Stimulated activated naive B cell treated with anti-CD40 and anti-IgM and Interleukin-4, amounts not matched to agents 10 μg/mL and 1 μg/mL and 100 μg/mL, for 72 hours (primary cell): ENCODE results near the gene CNFN.

Experiments used
- ATAC-seq, 2 donors: fragments of 150-1000 bp; cut with Tn5 transposase; replicated peaks; 2 replicates each; pipeline ENCODE4 v1.10.0; 2021; ENCODE audit warnings: moderate library complexity in 1 of 2
- DNase-seq: peaks from one replicate; pipeline ENCODE4 v3.0.0; 2021
- H3K27ac Mint-ChIP-seq: one replicate; pipeline ENCODE4 v1.8.0; 2022; ENCODE audit warnings: mild to moderate bottlenecking, mixed read lengths
- H3K27me3 Mint-ChIP-seq, 2 donors: one replicate each; pipeline ENCODE4 v1.8.0; 2022; ENCODE audit warnings: mixed read lengths in 2 of 2
- H3K36me3 Mint-ChIP-seq, 2 donors: one replicate each; pipeline ENCODE4 v1.8.0; 2022; ENCODE audit warnings: mixed read lengths in 2 of 2, mild to moderate bottlenecking in 1 of 2
- H3K4me1 Mint-ChIP-seq, 2 donors: one replicate each; pipeline ENCODE4 v1.8.0; 2022; ENCODE audit warnings: mixed read lengths in 2 of 2, mild to moderate bottlenecking in 1 of 2
- H3K4me3 Mint-ChIP-seq, 2 donors: one replicate each; pipeline ENCODE4 v1.8.0; 2022; ENCODE audit warnings: mild to moderate bottlenecking in 2 of 2, mixed read lengths in 2 of 2, moderate library complexity in 1 of 2
- H3K9me3 Mint-ChIP-seq, 2 donors: one replicate each; pipeline ENCODE4 v1.8.0; 2022; ENCODE audit warnings: mixed read lengths in 2 of 2, mild to moderate bottlenecking in 1 of 2

The CNFN gene

DNA sequence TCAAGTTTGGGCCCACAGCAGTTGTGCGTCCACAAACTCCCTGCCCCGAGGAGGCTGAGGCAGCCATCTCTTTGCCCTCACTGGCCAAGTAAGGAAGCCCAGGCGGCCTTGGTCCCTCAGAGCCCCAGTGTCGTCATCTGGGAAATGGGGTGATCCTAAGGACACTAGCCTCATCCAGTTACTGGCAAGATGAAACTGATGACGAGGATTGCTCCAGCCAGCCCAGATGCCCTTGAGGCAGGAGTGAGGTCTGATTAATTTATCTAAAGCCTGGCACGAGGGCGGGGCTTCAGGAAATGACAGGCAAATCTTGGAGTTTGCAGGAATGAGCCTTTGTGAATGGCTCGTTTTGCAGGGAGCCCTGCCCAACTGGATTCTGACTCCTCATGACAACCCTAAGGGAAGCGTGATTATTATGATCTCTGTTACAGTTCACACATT lies 31.5 kb upstream of the CNFN start:
- peaks cover 8 to 13% of the 10 kb centered on the region in 2 donors for H3K36me3 Mint-ChIP-seq
- no peak for ATAC-seq
- H3K27me3 Mint-ChIP-seq: no peaks in the 10 kb centered on the region
- DNase-seq: no peak
- peaks cover 36 to 57% of the 10 kb centered on the region in 2 donors for H3K4me1 Mint-ChIP-seq
- H3K27ac Mint-ChIP-seq: peak overlapping the region; percentile 93
- peak overlapping the region in 1 of 2 donors; percentile 92 for H3K4me3 Mint-ChIP-seq
- peaks cover 0 to 3% of the 10 kb centered on the region in 2 donors for H3K9me3 Mint-ChIP-seq

DNA sequence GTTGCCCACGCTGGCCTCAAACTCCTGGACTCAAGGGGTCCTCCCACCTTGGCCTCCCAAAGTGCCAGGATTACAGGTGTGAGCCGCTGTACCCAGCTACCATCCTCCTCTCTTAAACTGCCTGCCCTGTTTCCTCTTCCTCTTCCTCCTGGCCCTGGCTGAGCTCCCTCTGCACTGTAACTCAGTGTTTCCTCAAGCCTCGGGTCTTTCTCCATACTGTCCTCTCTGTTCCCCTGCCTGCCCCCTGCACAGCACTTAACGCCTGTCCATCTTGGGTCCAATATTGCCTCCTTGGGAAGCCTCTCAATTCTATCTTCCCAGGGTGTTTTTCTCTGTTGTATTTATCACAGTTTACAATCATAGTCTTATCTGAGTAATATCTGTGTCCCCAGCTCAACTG lies 31.0 kb upstream of the CNFN start:
- no peak for ATAC-seq
- Mint-ChIP-seq H3K4me1 (peaks cover 36 to 57% of the 10 kb centered on the region in 2 donors), H3K4me3 (peak overlapping the region in 1 of 2 donors; percentile 1), H3K9me3 (peaks cover 0 to 3% of the 10 kb centered on the region in 2 donors), H3K27ac (peak overlapping the region; percentile 9), H3K36me3 (peaks cover 8 to 13% of the 10 kb centered on the region in 2 donors), H3K27me3 (no peaks in the 10 kb centered on the region)
- no peak for DNase-seq

DNA sequence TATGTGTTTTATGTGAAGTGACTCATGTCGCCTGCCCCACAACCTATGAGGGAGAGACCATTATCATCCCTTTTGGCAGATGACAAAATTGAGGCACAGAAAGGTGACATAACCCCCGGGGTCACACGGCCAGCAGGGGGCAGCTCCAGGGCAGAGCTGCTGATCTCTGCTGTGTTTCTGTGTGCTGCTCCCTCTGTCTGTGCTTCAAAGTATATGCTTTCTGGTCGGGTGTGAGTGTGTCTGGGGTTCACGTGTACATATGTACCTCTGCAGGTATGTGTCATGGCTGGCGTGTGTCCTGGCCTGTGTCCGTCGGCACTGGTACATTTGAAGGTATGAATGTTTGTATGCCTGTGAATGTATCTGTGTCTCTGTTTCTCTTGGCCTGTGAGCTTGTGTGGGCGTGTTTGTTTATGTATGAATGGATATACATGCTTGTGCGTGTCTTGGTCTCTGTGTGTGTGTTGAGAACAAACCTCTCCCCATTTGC lies 30.0 kb upstream of the CNFN start:
- Mint-ChIP-seq H3K36me3 (peaks cover 14 to 16% of the 10 kb centered on the region in 2 donors), H3K27me3 (no peaks in the 10 kb centered on the region), H3K27ac (no peak overlapping the region), H3K4me1 (peaks cover 36 to 57% of the 10 kb centered on the region in 2 donors), H3K4me3 (no peak overlapping the region), H3K9me3 (peaks cover 0 to 3% of the 10 kb centered on the region in 2 donors)
- peak; percentile 37 for DNase-seq
- ATAC-seq: peak; percentile 15 to 23

DNA sequence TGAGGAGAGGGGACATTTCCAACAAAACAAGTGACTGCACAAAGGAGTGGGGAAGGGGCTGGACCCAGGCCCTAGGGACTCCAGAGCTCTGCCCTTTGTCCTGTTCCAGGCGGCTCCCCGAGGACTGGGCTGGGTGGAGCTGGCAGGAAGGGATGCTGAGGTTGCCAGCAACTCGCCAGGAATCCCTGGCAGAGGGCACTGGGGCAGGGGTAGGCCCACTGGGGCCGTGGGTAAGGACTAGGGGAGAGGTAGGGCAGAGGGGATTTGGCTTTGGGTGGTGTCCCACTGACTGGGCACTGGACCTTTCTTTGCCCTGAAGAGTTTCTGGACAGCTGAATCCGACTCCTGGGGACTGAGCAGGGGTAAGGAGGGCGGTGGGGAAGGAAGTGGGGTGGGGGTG lies 29.2 kb upstream of the CNFN start:
- DNase-seq: no peak
- ATAC-seq: no peak
- H3K9me3 Mint-ChIP-seq: no peaks in the 10 kb centered on the region
- no peak overlapping the region for H3K4me3 Mint-ChIP-seq
- H3K27me3 Mint-ChIP-seq: no peaks in the 10 kb centered on the region
- H3K36me3 Mint-ChIP-seq: peaks cover 14 to 20% of the 10 kb centered on the region in 2 donors
- peaks cover 33 to 53% of the 10 kb centered on the region in 2 donors for H3K4me1 Mint-ChIP-seq
- no peak overlapping the region for H3K27ac Mint-ChIP-seq

DNA sequence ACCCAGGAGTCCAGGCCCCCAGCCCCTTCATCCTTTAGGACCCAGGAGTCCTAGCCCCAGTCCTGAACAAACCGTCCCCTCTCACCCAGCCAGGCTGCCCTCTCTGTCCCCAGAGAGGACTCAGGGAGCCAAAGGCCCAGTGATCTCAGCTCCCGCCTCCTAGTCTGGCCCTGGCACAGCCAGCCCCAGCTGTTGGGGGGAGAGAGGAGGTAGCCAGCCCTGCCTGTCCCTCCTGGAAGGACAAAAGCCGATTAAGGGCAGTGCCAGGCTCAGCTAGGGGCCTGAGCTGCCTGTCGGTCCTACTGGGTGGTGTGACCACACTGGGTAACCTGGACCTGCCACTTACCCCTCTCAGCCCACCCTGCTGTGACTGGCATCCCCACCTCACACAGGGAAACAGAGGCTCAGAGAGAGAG lies 22.6 kb upstream of the CNFN start:
- Mint-ChIP-seq H3K36me3 (peaks cover 28 to 51% of the 10 kb centered on the region in 2 donors), H3K4me1 (peaks cover 18 to 20% of the 10 kb centered on the region in 2 donors), H3K9me3 (no peaks in the 10 kb centered on the region), H3K27ac (peak overlapping the region; percentile 34), H3K4me3 (no peak overlapping the region), H3K27me3 (no peaks in the 10 kb centered on the region)
- ATAC-seq (no peak), DNase-seq (no peak)

DNA sequence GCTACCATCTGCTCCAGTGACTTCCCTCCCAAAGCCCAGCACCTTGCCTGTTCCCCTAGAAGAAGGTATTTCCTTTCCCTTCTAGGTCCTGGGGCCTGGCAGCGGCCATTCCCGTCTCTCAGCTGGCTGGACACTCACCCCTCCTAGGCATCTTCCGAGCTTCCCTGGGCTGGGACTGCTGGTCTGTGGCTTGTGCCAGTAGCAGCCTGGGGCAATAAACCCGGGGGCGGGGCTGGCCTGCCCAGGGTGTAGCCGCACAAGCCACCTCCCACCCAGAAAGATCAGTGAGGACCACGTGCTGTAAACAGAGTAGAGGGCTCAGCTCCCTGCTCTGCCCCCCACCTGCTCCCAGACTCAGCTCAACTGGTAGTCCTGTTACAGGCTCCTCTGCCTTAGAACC lies 22.1 kb upstream of the CNFN start:
- Mint-ChIP-seq H3K4me1 (peaks cover 18 to 20% of the 10 kb centered on the region in 2 donors), H3K9me3 (no peaks in the 10 kb centered on the region), H3K27me3 (no peaks in the 10 kb centered on the region), H3K4me3 (no peak overlapping the region), H3K27ac (no peak overlapping the region), H3K36me3 (peaks cover 28 to 56% of the 10 kb centered on the region in 2 donors)
- no peak for ATAC-seq
- DNase-seq: no peak

DNA sequence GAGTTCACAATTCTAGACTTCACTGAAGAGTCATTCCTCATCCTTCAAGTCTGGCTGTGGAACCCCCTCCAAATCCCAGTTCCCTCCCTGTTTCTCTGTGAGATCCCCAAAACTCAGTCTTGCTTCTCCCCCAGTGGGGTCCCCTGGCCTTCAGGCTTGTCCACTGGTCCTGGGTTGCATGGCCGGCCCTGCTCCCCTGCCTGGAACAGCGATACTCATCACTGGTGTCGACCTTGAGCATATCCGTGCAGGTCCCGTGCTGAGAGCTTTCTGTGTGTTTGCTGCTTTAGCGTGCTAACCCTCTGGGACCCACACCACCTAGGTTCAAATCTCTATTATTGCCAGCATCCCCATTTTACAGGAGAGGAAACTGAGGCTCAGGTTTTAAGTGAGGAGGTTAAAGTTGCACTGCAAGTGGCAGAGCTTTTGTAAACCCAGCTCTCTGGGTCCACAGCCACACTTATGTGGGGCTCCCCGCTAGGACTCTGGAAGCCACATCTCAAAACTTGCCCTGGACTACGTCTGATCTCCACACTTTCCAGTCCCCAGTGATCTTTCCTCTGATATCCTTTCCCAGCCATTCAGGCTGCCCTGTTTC lies 21.6 kb upstream of the CNFN start:
- H3K4me1 Mint-ChIP-seq: peaks cover 18 to 20% of the 10 kb centered on the region in 2 donors
- DNase-seq (no peak), ATAC-seq (no peak)
- H3K36me3 Mint-ChIP-seq: peaks cover 32 to 61% of the 10 kb centered on the region in 2 donors
- H3K27ac Mint-ChIP-seq: peak overlapping the region; percentile 33
- no peaks in the 10 kb centered on the region for H3K9me3 Mint-ChIP-seq
- no peak overlapping the region for H3K4me3 Mint-ChIP-seq
- no peaks in the 10 kb centered on the region for H3K27me3 Mint-ChIP-seq

DNA sequence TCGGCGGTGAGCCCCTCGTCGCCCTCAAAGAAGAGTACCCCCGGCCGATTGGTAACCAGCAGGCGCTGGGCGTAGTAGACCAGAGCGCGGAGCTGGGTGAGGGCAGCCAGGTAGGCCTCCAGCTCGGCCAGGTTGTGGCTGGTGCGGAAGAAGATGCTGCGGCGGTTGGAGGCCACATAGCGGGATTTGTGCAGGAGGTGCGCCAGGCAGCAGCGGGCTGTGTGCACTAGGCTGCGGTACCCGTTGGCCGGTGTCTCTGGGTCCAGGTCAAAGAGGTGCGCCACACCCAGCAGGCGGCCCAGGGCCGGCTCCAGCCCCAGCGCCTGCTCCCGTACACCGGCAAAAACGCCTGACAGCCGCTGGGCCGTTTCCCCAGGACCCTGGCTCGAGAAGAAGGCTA lies 20.3 kb upstream of the CNFN start:
- H3K27ac Mint-ChIP-seq: no peak overlapping the region
- DNase-seq: no peak
- peaks cover 18 to 22% of the 10 kb centered on the region in 2 donors for H3K4me1 Mint-ChIP-seq
- no peak for ATAC-seq
- H3K4me3 Mint-ChIP-seq: no peak overlapping the region
- H3K9me3 Mint-ChIP-seq: no peaks in the 10 kb centered on the region
- H3K36me3 Mint-ChIP-seq: peaks cover 37 to 71% of the 10 kb centered on the region in 2 donors
- H3K27me3 Mint-ChIP-seq: no peaks in the 10 kb centered on the region

DNA sequence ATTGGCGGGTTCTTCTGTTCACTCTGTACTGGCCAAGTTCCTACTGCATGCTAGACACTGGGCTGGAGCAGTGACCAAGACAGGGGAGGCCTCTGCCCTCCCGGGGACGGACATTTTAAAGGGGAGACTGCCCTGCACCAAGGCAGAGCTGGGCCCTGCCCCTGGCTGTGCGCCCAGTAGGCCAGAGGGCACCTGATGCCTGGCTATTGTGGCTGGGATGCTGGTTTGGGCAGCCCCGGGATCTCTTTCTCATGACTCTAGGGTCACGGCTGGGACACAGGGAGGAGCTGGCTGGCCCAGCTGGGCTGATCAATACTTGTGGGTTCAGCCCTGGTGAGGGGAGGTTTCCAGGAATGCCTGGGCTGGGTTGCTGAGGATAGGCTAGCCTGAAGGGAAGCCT lies 19.4 kb upstream of the CNFN start:
- no peaks in the 10 kb centered on the region for H3K27me3 Mint-ChIP-seq
- H3K4me1 Mint-ChIP-seq: peaks cover 18 to 22% of the 10 kb centered on the region in 2 donors
- no peak for ATAC-seq
- no peak overlapping the region for H3K4me3 Mint-ChIP-seq
- no peaks in the 10 kb centered on the region for H3K9me3 Mint-ChIP-seq
- H3K27ac Mint-ChIP-seq: no peak overlapping the region
- no peak for DNase-seq
- peaks cover 38 to 67% of the 10 kb centered on the region in 2 donors for H3K36me3 Mint-ChIP-seq

DNA sequence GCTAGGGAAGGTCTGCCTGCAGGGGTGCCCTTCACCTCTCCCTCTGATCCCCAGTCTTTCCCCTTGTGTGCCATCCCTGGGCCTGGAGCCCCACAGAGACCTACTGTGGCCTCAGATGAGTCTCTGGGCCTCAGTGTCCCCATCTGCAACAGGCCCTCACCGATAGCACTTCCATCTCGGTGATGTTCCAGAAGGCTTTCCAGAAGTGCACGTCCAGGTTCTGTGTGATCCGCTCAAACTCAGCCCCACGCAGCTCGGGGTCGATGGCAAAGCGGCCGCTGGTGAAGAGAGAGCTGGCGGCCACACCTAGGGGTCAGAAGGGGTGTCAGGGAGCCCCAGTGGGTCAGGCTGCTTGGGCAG lies 17.7 kb upstream of the CNFN start:
- H3K27ac Mint-ChIP-seq: no peak overlapping the region
- H3K36me3 Mint-ChIP-seq: peaks cover 36 to 60% of the 10 kb centered on the region in 2 donors
- ATAC-seq: no peak
- H3K9me3 Mint-ChIP-seq: no peaks in the 10 kb centered on the region
- H3K4me1 Mint-ChIP-seq: peaks cover 21 to 24% of the 10 kb centered on the region in 2 donors
- no peak for DNase-seq
- no peak overlapping the region for H3K4me3 Mint-ChIP-seq
- H3K27me3 Mint-ChIP-seq: no peaks in the 10 kb centered on the region

DNA sequence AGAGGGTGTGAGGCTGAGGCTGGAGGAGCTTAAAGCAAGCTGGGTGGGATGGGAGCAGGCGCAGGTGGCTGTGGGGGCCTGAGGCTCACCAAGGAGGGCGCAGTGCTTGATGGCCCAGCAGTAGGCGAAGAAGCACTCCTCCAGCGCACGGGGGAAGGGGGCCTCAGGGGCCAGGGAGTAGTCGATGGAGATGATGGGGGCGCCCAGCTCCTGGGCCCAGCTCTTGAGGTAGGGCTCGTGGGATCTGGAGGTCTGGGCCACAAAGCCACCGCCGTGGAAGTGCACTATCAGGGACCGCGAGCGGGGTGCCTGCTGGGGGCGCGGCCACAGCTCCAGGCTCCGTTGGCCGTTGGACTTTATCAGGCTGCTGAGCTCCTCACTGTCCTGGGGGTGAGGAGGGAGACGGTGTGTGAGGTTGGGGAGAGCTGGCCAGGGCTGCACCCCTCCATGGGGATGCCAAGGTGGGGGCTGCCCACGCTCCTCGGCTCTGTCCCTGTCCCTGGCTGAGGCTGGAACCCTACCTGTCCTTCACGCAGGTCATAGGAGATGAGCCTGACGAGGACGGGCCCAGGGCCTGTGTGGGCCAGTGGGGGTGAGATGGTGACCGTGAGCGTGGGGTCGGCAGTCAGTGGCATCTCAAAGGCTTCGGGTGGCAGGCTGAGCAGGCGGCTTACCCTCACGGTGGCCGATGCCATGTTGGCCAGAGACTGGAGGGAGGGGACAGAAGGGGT lies 17.2 kb upstream of the CNFN start:
- Mint-ChIP-seq H3K27me3 (no peaks in the 10 kb centered on the region), H3K9me3 (no peaks in the 10 kb centered on the region), H3K27ac (no peak overlapping the region), H3K4me3 (no peak overlapping the region), H3K4me1 (peaks cover 26 to 27% of the 10 kb centered on the region in 2 donors), H3K36me3 (peaks cover 38 to 61% of the 10 kb centered on the region in 2 donors)
- ATAC-seq: no peak
- no peak for DNase-seq

DNA sequence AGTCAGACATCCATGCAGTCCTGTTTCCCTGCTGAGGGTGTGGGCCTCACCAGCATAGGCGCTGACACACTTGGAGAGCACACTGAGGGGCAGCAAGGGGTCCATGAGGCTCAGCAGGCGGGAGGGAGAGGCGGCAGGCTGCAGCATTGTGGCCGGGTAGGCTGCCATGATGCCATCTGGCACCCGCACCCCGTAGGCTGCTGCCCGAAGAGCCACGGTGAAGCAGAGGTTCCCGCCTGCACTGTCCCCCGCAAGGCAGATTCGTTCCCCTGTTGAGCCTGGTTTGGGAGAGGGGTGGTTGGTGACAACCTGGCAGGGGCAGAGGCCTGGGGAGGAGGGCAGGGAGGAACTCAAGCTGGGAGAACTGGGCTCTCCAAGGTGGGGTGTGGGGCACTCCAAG lies 16.0 kb upstream of the CNFN start:
- no peak overlapping the region for H3K4me3 Mint-ChIP-seq
- DNase-seq (no peak), ATAC-seq (no peak)
- no peak overlapping the region for H3K27ac Mint-ChIP-seq
- no peaks in the 10 kb centered on the region for H3K9me3 Mint-ChIP-seq
- no peaks in the 10 kb centered on the region for H3K27me3 Mint-ChIP-seq
- peaks cover 36 to 53% of the 10 kb centered on the region in 2 donors for H3K36me3 Mint-ChIP-seq
- peaks cover 27 to 38% of the 10 kb centered on the region in 2 donors for H3K4me1 Mint-ChIP-seq

DNA sequence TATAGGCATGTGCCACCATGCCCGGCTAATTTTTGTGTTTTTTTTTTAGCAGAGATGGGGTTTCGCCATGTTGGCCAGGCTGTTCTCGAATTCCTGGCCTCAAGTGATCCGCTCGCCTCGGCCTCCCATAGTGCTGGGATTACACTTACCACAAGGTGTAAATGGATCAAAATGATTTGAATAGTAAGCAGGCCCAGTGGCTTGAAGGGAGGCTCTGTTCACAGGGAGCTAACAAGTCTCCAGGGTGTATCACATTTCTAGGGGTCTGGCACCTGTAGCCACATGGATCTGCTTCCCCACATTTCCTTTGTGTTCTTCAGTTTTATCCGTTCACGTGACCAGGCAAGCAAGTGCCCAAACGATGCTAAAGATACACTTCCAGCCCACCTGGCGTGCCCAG lies 13.5 kb upstream of the CNFN start:
- H3K27me3 Mint-ChIP-seq: no peaks in the 10 kb centered on the region
- DNase-seq: no peak
- peaks cover 37 to 40% of the 10 kb centered on the region in 2 donors for H3K4me1 Mint-ChIP-seq
- H3K9me3 Mint-ChIP-seq: no peaks in the 10 kb centered on the region
- H3K4me3 Mint-ChIP-seq: no peak overlapping the region
- peaks cover 34 to 48% of the 10 kb centered on the region in 2 donors for H3K36me3 Mint-ChIP-seq
- H3K27ac Mint-ChIP-seq: no peak overlapping the region
- no peak for ATAC-seq

DNA sequence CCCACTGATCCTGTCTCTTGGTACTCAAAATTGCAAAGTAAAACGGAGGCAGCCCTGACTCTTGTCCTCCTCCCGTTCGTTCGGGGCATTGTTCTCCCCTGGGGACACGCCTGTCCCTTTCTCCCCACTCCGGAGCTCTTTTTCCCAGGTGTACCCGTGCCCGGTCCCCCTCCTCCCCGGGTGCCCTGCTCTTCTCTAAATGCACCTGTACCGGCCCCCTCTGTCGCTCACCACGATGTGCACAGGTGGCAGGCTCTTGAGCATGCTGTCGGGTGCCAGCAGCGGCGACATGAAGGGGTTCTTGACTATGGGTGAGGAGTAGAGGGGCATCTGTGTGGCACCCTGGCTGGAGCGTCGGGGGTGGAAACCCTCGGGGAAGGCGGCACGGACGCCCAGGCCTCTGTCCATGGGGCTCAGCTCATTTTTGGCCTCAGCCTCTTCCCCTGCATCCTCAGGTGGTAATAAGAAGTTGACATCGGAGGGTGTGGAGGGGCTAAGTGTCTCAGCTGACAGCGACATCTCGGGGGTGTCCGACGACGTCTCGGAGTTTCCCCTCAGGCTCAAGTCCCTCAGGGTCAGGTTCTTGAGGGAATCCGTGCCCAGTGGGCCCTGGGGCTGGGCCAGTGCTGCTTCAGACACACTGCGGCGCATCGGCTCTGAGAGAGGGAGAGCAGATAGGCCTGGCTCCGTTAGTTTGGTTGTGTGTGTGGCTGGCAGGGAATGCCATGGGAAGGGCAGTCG lies 12.4 kb upstream of the CNFN start:
- ATAC-seq: no peak
- no peak for DNase-seq
- H3K9me3 Mint-ChIP-seq: no peaks in the 10 kb centered on the region
- peaks cover 27 to 38% of the 10 kb centered on the region in 2 donors for H3K36me3 Mint-ChIP-seq
- H3K4me3 Mint-ChIP-seq: peak overlapping the region; percentile 83 to 85
- no peaks in the 10 kb centered on the region for H3K27me3 Mint-ChIP-seq
- peak overlapping the region; percentile 85 for H3K27ac Mint-ChIP-seq
- peaks cover 37 to 39% of the 10 kb centered on the region in 2 donors for H3K4me1 Mint-ChIP-seq
